Brain pericyte (primary cell): ENCODE data around the gene CACNA1G.
A peak's percentile ranks its signal among the peaks of the same experiment; 100 is the strongest.

Experiments
- DNase-seq: peaks from one replicate; pipeline ENCODE4 v3.0.0-alpha.2; 2012; ENCODE audit warnings: low read depth, low spot score

CACNA1G gene

GRCh38 chr17:50560185-50560824 is at the start of gene CACNA1G:
CACNA1G (plus strand) TSS chr17:50560715; CDS start chr17:50561460, 745 bp downstream.
- DNase-seq, result no peak

DNA sequence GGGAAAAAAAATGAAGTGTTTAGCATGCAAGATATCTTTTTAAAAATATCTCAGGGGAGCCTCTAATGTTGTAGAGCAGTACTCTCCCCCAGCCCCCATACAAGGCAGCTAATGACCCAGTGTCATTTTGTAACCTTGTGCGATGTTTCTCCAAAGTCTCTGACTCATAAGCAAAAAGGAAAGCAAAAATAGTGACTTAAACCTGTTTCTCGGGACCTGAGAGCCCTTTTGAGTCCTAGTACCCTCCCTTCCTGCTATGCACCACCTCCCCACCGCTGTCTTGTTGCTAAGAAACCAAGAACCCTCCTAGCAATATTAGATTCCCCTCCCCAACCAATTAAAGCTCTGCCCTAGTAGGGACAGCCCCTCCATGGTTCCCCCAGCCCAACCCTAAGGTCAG is 49.5 kb upstream of the CACNA1G start:
- no peak for DNase-seq

- no peak for DNase-seq
These were observed 47.0 kb upstream of the CACNA1G start for GRCh38 chr17:50513495-50513894.

DNA sequence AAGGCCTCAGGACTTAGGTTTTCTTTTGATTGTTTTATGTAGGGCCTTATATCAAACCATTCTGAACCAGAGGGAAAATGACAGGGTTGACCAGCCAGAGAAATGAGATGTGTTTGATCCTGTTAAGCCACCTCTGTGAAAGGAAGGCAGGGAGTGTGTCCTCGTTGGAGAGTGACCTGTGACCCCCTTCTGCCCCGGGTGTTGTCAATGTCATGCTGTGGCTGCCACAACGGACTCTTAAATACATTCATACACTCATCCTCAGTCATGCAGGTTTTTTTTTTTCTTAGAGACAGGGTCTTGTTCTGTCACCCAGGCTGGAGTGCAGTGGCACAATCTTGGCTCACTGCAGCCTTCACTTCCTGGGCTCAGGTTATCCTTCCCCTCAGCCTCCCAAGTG is 46.1 kb upstream of the CACNA1G start:
- DNase-seq, result no peak

DNA sequence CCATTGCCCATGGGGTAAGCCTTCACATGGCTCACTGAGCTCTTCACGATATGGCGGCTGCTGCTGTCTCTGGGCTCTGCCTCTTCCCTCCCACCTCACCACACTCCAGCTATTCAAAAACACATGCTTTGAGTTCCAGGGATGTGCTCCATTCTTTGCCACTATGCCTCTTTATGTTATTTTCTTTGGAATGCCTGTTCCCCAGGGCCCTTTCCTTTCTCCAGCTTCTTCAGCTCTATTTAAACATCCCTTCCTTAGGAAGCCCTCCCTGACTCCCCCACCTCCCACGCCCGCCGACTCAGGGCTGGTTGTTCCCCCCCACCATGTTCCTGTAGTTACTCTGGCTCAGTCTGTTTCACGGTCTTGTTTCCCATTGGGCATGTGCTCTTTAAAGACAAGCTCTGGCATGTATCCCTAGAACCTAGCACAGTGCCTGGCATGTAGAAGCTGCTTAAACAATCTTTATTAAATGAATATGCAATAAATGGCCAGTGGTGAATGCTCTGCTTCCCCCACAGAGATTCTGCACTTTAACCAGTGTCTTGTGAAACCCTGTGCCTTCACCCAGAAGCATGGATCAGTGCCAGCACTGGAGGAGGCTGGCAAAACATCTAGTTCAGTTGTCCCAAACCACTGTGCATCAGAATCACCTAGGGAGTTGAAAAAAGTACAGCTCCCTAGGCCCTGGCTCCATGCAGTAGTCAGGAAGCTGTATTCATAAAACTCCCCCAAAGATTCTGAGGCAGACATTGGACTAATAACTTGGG is 45.4 kb upstream of the CACNA1G start:
- peak; percentile 52 for DNase-seq

- DNase-seq, result no peak
These were observed 43.5 kb upstream of the CACNA1G start for GRCh38 chr17:50517011-50517410.

DNA sequence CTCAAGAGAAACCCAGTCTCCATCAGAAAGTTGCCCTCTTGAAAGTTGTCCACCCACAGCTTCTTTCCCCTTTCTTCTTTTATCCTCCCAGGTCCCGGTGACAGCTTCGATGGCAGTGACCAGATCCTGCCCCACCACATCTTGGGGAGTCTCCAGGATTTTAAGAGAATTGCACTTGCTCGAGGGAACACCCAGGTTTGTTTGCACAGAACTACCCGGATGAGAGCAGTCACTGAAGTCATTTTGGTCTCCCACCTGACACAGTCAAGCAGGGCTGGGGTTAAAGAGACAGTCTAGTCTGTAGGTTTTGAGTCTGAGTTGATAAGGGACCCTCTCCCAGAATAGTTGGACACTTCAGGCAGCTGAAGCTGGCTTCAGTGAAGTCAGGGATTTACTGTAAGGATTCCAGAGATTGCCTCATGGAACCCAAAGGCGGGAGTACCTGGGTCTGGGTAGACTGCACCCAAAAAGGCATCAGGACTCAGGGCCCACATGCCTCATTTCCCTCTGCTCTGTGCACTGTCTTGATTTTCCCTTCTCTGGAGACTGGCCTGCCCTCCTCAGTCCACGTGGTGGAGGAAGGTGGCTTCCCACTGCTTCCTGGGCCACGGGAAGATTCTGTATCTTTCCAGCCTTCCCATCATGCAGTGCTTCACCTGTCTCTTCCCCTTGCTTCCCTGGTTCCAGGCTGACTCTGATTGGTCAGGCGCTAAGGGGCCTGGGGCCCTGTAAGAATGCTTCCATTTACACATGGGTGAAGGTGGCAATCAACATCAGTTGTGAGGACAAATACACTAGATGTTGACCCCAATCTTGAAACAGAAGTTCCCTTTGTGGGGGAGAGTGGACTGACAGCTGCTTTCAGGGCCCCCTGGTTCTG is 42.8 kb upstream of the CACNA1G start:
- DNase-seq, result no peak

DNA sequence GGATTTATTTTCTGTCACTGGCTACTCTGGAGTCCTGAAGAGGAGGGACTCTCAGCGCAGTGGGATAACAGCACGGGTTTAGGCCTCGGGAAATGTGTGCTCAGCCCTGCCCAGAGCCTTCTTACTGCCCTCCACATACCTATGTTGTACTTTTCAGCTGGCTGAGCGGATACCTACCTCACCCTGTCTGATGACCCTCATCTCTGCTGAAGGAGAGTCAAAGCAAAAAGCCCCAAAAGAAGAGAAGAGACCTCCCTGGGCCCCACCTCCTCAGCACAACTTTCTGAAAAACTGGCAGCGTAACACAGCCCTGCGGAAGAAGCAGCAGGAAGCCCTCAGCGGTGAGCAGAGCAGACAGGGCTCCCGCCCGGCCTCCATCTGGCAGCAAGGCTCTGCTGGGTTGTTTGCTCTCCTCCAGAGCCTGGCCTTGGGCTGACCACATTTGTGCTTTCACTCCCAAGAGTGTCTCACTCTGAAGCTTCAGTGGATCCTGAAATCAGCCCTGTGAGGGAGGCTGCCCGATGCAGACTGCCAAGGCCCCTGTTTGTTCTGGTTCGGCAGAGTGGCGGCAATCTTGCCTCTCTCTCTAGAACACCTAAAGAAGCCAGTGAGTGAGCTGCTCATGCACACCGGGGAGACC is 42.0 kb upstream of the CACNA1G start:
- DNase-seq, result peak; percentile 32

DNA sequence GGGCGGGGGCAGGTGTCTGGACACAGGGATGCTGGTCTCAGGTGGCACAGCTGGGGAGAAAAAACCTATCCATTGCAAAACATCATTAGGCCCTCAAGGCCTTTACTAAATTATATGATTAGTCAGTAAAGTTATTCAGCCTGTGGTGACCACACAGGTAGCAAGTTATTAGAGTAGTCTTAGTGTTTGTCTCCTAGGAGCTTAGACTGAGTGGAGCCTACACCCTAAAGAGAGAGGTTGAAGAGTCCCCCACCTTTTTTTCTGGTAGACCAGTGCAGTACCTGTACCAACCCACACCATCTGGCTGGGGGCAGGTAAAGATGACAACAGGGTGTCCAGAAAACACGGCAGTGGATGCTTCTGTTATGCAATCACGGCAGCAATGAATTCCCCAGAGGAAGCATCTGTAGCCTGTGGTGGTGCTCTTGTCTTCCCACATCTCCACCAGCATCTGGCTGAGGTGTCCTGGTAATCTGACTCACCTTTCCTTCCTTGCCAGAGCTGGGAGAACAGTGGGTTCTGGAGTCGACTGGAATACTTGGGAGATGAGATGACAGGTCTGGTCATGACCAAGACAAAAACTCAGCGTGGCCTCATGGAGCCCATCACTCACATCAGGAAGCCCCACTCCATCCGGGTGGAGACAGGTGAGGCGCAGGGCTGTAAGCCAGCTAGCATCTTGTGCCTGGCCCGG is 41.2 kb upstream of the CACNA1G start:
- DNase-seq, result no peak

DNA sequence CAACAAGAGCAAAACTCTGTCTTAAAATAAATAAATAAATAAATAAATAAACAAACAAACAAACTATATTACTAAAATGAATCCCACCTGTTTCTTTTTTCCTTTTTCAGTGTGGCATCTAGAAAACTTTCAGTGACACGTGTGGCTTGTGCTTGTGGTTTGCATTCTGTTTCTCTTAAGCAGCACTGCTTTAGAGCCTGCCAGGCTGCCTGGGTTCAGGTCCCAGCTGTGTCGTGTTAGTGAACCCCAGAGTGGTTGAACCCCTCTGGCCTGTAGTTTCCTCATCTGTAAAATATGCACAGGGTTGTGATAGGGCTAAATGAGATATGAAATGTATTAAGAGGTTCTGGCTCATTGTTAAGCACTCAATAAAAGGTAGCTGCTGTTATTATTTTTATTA is 40.0 kb upstream of the CACNA1G start:
- DNase-seq, result no peak

DNA sequence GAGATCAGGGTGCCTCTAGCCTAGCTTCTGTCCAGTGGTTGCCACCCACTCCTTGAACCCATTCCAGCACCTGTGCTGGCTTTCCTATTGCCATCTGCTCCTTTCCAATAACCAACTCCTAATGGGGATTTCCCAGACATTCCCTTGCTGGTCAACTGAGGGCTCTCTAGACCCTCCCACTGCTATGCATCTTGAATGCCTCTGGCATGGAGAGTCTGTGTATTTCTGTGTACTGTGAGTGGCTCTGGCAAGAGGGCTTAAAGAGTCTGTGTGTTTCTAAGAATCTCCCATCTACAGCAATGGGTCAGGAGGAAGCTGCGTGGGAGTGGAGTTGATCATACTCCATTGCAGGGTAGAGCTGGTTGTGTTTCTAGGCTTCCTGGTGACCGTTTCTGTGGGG is 39.0 kb upstream of the CACNA1G start:
- no peak for DNase-seq

- no peak for DNase-seq
These were observed 37.7 kb upstream of the CACNA1G start for GRCh38 chr17:50522766-50523165.

DNA sequence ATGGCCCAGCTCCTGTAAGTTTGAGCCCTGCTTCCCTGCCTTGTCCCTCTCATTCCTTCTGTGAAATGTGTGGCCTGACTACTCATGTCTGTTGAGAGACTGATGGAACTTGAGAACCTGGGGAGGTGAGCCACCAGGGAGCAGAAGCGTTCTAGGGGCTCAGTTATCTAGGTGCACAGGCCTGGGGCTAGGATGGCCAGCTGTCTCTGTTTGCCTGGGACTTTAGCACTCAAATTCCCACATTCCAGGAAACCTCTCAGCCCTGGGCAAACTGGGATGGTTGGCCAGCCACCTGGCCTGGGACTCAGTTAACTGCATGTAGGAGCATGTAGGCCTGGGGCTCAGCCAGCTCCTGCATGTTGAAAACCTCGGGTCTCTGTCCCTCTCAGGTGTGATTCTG is 37.3 kb upstream of the CACNA1G start:
- no peak for DNase-seq

DNA sequence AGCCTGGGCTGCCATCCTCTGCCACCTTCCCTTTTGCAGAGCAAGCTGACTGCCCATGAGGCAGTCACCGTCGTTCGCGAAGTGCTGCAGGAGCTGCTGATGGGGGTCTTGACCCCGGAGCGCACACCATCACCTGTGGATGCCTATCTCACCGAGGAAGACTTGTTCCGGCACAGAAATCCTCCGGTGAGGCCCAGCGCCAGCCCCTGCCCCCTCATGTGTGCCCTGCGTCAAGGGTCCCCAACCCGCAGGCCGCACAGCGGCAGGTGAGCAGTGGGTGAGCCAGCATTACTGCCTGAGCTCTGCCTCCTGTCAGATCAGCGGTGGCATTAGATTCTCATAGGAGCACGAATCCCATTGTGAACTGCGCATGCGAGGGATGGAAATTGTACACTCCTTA is 35.7 kb upstream of the CACNA1G start:
- DNase-seq, result no peak

DNA sequence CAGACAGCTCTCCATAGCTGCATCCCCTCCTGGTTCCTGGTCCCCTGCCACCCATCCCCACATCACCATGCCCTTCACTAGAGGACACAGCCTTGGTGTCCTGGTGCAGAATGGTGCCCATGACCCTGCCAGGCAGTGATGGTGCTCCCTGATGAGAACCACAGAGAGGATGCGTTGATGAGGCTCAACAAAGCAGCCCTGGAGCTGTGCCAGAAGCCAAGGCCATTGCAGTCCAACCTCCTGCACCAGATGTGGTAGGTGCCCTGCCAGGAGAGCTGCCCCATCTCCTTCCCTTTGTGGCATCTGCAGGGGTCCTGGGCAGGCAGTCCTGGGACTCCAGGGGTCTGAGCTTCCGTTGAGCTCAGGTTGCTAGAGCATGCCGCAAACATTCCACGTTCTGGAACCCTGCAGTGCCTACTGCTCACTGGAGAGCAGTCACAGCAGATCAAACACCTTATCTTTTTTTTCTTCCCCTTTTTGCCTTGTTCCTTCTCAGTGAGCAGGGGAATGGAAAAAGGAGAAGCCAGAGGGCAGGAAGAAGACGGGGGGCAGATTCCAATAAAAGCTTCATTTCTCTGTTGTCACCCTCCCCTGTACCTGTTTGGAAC is 33.3 kb upstream of the CACNA1G start:
- DNase-seq, result no peak

DNA sequence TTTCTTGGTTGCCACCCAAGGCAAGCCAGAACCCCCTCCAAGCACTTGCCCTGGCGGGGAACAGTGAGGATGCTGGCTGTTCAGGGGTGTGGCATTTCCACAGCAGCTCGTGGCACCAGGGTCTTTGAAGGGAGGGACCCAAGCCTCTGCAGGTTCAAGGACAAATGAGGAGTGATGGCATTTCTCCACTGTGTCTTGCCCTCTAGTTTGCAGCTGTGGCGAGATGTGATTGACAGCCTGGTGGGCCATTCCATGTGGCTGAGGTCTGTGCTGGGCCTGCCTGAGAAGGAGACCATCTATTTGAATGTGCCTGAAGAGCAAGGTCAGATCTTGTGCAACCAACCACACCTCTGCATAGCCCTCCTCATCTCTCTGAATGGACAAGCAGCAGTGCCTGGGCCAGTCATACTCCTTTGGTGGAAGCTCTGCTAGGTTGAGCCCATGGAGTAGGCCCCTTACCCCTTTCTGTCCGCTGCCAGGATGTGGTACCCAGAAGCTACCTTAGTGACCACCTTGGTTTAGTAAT is 32.5 kb upstream of the CACNA1G start:
- no peak for DNase-seq

- DNase-seq, result no peak
These were observed 30.7 kb upstream of the CACNA1G start for GRCh38 chr17:50529849-50530248.

DNA sequence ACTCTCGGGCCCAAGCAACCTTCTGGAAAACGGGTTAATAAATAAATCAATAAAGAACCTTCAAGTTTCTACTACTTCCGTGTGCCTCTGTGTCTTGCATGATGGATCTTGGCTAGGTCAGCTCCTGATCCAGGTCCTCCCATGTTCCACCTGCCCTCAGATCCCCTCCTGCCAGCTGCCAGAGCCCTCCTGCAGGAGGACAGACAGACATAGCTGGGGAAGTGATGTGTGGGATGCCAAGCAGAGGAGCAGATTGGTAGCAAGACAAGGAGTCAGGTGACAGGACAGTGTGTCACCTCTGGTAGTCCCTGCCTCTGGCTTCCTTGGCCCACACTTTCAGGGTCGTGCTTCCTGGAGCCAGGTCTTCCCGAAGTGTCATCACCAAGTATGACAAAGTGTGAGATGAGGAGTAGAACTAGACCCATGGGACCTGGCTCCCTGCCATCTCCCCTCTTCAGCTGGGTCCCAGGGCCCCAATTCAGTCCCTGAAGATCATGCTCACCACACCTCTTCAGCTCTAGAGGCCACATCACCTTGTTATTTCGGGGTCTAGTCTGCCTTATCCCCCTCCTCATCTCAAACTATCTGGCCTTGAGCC is 29.0 kb upstream of the CACNA1G start:
- DNase-seq, result no peak

DNA sequence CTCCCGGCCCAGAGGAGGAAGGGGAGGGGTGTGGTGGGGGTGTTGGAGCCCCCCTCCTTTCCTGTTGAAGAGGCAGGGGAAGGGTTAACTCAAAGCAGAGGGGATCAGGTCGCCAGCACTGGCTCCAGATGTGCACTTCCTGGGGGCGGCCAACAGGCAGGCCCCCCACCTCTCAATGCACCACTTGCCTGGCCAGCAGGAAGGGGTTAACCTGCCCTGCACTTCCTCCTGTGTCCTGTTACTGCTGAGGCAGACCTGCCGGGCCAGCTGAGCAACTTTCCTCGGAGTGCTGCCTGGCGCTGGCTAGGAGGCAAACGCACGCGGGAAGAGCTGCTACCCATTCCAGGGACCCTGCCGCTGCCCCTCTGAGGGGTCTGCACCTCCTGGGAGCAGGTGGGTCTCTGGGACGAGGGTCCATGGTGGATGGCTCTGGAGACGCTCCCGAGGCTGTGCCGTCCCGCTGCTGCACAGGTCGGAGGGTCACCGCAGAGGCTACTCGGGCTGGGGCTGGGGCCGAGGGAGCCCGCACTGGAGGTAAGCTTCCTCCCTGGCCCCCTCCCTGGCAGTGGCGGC is 28.0 kb upstream of the CACNA1G start, which contains the start of gene EPN3:
EPN3 (plus strand) TSS at position 284 of the 573 bp plus-strand sequence. CDS start 3,822 bp downstream, outside the sequence.
- no peak for DNase-seq

- no peak for DNase-seq
These were observed 27.3 kb upstream of the CACNA1G start for GRCh38 chr17:50533185-50533584.
